Measurements from ENCODE around the gene TMED1.
A peak's percentile ranks its signal among the peaks of the same experiment; 100 is the strongest.

The TMED1 gene

GRCh38 chr19:10812902-10813404, 23.1 kb downstream of the TMED1 start:
- peak; percentile 69 for DNase-seq (ENCODE audit: low spot score)
- FAIRE-seq, result no peak

GRCh38 chr19:10812196-10812595, 23.8 kb downstream of the TMED1 start:
- no peak for DNase-seq (ENCODE audit: low spot score)
- no peak for FAIRE-seq

- FAIRE-seq, result no peak
- DNase-seq (ENCODE audit: low spot score), result no peak
Observed at GRCh38 chr19:10811391-10812111, 24.5 kb downstream of the TMED1 start.

GRCh38 chr19:10809651-10810285, 26.2 kb downstream of the TMED1 start:
- FAIRE-seq (no peak), DNase-seq (ENCODE audit: low spot score) (no peak)

- FAIRE-seq, result no peak
Observed at GRCh38 chr19:10808937-10809649, 26.9 kb downstream of the TMED1 start.

GRCh38 chr19:10805758-10806247, 30.2 kb downstream of the TMED1 start:
- DNase-seq (ENCODE audit: low spot score) (no peak), FAIRE-seq (no peak)

More at GRCh38 chr19:10808937-10809649, 26.9 kb downstream of the TMED1 start:
- no peak for DNase-seq (ENCODE audit: low spot score)

GRCh38 chr19:10805065-10805757, 30.8 kb downstream of the TMED1 start:
- DNase-seq (ENCODE audit: low spot score) (no peak), FAIRE-seq (no peak)

GRCh38 chr19:10803252-10803651, 32.8 kb downstream of the TMED1 start:
- FAIRE-seq (no peak), DNase-seq (ENCODE audit: low spot score) (no peak)

GRCh38 chr19:10802479-10802878, 33.5 kb downstream of the TMED1 start:
- FAIRE-seq (no peak), DNase-seq (ENCODE audit: low spot score) (no peak)

- FAIRE-seq (no peak), DNase-seq (ENCODE audit: low spot score) (no peak)
Observed at GRCh38 chr19:10800488-10800887, 35.5 kb downstream of the TMED1 start.

GRCh38 chr19:10797541-10798256, 38.3 kb downstream of the TMED1 start:
- no peak for DNase-seq (ENCODE audit: low spot score)
- FAIRE-seq, result no peak

GRCh38 chr19:10797078-10797477, 38.9 kb downstream of the TMED1 start:
- no peak for FAIRE-seq

GRCh38 chr19:10796653-10797052, 39.4 kb downstream of the TMED1 start:
- DNase-seq (ENCODE audit: low spot score), result no peak

More at GRCh38 chr19:10797078-10797477, 38.9 kb downstream of the TMED1 start:
- DNase-seq (ENCODE audit: low spot score), result no peak

GRCh38 chr19:10789866-10790265, 46.1 kb downstream of the TMED1 start:
- FAIRE-seq (no peak), DNase-seq (ENCODE audit: low spot score) (no peak)

More at GRCh38 chr19:10796653-10797052, 39.4 kb downstream of the TMED1 start:
- no peak for FAIRE-seq

- no peak for DNase-seq (ENCODE audit: low spot score)
Observed at GRCh38 chr19:10788146-10788545, 47.9 kb downstream of the TMED1 start.

GRCh38 chr19:10784257-10784656, 51.8 kb downstream of the TMED1 start:
- no peak for DNase-seq (ENCODE audit: low spot score)
- no peak for FAIRE-seq

More at GRCh38 chr19:10788146-10788545, 47.9 kb downstream of the TMED1 start:
- FAIRE-seq, result no peak

GRCh38 chr19:10782795-10783194, 53.2 kb downstream of the TMED1 start:
- FAIRE-seq (no peak), DNase-seq (ENCODE audit: low spot score) (no peak)
